Activated naive CD4-positive, alpha-beta T cell treated with Interleukin-2 at 50 U/mL for 16 hours (primary cell): ENCODE results near the gene DHRS7B.
"Not testable (repeated sequence)": the region's sequence is repeated elsewhere in the genome, so short reads cannot be mapped to it uniquely, and the experiment has no call there.

Source experiments
- DNase-seq: peaks from one replicate; pipeline ENCODE4 v3.0.0-alpha.2; 2020

The DHRS7B gene

GRCh38 chr17:21212826-21213637 is 86.3 kb downstream of the DHRS7B start:
- DNase-seq: no peak

DNA sequence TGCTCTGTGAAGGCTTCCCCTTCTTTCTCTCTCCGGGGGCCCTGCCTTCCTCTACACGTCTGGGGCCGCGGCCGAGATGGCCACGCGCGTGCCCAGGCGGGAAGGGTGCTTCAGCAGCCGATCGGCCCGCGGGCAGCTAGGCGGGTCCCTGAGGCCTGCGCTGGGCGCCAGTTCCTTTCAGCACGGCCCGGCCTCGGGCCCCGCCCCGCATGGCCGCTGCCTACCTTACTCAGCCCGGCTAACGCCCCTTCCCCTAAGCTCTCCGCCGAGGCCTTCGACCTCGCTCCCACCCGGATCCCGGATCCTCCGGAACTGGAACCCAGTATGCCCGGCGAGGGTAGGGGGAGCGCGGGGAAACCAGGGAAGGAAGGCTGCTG is 86.9 kb downstream of the DHRS7B start:
- peak; percentile 43 for DNase-seq

GRCh38 chr17:21214015-21214776 is 87.4 kb downstream of the DHRS7B start, which contains the start of gene TMEM11:
Gene TMEM11, minus strand, starts transcription at chr17:21214161. Its CDS starts 9 bp downstream, at chr17:21214152.
- DNase-seq: peak; percentile 95

DNA sequence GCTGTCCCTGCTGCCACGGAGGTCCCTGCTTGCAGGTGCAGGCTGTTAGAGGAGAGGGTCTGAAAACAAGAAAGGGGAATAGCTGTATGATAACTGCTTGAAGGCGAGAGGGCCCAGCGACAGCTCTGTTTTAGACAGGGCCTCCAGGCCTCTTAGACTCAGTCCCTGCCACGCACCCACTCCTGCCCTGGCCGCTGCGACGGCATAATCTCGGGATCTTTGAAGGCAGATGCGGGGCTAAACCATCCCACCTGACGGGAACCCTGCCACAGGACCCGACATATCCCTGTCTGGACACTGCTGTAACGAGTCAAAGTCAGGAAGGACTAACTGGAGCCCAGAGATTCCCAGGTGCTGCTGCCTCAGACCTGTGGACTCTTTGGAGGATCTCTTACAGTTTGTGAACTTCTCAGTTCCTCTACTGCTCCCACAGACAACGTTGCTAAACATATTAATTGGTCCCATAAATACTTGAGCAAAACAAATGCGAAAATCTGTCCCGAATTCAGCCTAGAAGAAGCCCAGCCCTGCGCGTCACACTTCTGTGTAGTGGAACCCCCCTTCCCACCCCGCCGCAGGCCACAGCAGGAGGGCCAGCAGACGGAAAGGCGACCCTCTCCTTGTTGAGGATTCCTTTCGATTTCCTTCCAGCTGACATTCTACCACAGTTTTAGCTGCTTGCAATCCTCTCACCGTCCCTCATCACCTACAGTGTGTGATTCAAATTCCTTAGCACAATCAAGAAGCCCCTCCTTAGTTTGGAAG is 88.2 kb downstream of the DHRS7B start:
- DNase-seq: no peak

GRCh38 chr17:21215935-21216334 is 89.2 kb downstream of the DHRS7B start:
- no peak for DNase-seq

GRCh38 chr17:21217346-21217745 is 90.6 kb downstream of the DHRS7B start:
- no peak for DNase-seq

DNA sequence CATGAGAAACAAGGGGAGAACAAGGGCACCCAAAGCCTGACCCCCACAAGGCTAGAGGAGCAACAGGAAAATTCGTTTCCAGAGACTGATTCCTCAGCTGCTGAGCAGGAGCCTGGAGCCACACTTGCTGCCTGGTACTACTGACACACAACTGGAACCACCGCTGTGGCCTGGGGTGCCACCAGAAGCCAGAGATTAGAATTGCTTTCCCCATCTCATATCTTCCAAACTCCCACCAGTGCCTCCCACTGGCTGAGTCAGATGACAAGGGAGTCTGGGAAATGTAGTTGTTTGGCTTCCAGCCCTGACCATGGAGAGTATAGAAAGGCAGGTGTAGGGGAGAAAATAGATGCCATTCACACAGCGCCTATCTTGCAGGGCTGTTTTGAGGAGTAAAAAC is 91.3 kb downstream of the DHRS7B start:
- peak; percentile 56 for DNase-seq

GRCh38 chr17:21218831-21219380 is 92.1 kb downstream of the DHRS7B start:
- no peak for DNase-seq

DNA sequence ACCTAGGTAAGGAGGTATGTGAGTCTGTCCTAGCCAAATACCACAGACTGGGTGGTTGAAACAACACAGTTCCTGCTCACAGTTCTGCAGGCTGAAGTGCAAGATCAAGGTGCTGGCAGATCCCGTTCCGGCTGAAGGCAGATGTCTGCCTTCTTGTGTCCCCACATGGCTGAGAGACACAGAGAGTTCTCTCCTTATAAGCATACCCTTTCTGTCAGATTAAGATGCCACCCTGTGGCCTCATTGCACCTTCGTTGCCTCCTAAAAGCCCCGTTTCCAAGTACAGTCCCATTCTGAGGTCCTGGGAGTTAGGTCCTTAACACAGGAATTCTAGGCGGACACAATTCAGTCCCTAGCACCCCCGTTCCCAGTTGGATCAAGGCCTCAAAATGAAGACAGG is 96.3 kb downstream of the DHRS7B start:
- no peak for DNase-seq

DNA sequence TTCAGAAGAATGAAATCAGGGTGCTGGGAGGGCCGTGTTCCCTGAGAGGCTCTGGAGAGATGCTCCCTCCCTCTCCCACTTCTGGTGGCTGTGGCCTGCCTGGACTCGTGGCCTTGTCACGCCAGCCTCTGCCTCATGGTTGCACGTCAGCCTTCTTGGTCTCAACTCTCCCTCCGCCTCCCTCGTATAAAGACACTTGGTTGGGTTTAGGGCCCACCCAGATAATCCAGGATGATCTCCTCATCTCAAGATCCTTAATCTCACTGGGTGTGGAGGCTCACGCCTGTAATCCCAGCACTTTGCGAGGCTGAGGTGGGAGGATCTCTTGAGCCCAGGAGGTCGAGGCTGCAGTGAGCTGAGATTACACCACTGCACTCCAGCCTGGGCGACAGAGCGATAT is 100.5 kb downstream of the DHRS7B start:
- not testable (repeated sequence) for DNase-seq

- no peak for DNase-seq
Observed at GRCh38 chr17:21228111-21228510, 101.3 kb downstream of the DHRS7B start.

GRCh38 chr17:21228845-21229244 is 102.1 kb downstream of the DHRS7B start:
- DNase-seq: no peak

DNA sequence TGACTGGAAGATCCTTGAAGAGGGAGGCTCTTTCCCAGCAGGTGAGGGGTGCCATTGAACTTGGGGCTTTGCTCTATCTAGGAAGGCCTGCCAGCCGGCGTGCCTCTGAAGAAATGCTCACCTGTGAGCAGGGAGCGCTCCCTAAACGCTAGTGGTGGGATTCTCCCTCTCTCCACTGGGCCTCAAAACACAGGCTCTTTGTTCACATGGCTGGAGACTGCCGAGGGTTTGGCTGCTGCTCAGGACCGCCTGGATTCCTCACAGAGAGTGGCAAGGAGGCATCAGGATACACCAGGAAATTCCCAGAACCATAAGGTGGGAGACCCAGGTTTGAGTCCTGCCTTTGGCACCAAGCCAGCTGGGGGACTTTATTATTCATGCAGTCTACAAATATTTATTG is 104.8 kb downstream of the DHRS7B start:
- no peak for DNase-seq

DNA sequence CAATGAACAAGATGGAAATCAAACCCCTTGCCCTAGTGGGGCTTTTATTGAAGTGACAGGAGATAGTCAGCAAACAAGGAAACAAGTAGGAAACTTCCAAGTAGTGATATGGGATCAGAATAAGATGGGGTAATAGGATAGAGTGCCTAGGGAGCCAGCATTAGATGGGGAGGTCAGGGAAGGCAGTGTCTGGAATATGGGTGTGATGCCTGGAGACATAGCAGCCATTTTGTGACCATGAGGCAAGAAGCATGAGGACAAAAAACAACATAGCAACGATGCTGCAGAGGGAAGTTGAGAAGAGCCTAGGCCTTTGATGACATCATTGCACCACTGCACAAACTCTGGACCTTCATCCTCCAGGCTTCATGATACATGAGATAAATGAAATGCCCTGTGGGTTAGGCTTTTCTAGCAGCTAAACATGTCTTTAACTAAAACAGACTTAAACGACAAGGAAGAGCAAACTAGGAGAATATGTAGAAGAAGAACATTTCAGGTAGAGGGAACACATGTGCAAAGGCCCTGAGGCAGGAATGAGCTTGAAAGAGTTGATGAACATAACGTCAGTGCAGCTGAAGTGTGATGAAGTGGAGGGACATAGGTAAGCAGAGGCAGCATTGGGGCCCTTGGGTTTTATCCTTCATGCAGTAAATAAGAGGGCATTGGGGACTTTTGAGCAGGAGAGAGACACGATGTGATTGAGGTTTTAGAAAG is 105.4 kb downstream of the DHRS7B start:
- DNase-seq: no peak

DNA sequence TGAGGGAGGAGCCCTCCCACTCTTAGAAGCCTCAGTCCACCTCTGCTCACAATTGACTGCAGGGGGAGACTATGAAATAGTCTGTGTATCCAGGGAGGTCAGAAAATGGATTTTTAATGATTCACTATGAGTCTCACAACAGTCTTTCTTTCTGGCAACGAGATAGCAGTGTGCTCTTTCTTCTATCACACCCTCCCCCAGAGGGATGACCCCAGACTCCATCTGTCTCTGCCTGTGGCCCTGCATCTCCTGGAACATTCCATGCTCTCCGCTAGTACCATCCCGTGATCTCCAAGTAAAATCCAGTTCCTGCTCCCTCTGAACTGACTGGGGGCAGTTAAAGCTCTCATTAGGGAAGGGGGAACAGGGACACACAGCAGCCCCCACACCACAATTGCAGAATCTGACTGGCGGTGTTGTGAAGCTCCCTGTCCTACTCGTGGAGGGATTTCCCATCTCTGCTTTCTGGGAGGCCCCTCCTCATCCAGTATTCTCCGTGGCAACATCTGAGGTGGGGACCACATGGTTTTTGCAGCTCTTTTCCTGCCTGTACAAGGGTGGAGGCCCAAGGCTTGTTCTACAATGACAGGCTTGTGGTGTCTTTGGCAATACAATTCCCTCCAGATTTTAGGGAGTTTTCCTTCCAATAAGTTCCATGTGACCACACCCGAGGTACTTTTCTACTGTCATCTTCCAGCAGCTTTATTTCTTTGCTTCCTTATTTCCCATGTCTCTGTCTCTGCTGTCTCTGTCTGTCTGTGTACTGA is 107.0 kb downstream of the DHRS7B start:
- DNase-seq: no peak

DNA sequence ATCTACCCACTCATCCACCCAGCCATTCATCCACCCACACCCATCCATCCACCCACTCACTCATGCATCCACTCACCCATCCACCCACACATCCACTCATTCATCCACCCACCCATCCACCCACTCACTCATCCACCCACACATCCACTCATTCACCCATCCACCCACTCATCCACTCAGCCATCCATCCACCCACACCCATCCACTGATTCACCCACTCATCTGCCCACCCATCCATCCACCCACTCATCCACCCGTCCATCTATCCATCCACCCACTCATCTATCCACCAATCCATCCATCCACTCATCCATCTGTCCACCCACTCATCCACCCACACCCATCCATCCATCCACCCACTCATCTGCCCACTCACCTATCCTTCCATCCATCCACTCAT is 109.2 kb downstream of the DHRS7B start:
- no peak for DNase-seq

- DNase-seq: no peak
Observed at GRCh38 chr17:21239680-21240368, 113.1 kb downstream of the DHRS7B start.

DNA sequence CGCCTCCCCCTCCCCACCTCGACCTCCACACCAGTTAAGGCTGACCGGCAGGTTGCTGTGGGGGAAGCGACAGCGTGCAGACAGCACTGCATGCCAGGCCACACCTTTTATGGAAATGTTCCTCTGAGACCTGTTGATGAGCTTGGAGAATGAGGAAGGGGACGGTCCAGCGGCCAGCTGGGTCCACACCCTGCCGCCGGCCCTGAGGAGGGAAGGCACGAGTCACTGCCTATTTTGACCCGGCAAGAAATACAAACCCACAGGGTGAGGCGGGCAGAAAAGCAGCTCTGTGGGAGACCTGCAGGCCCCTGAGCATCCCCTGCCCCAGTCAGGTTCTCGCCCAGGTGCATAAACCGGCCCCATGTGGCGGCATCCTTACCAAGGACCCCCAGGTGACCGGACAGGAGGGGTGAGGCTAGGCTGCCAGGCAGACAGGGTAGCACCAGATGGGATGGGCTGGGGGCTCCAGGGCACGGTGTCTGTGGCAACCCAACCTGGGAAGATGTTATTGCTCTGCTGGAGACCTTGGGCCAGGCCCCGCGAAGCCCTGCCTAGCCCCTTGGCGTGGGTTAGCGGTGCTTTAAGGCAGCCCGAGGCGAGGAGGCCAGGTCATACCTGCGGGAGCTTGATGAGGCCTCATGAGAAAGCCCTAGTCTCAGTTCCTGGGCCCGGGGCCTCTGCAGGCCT is 113.7 kb downstream of the DHRS7B start:
- no peak for DNase-seq
